Neural progenitor cell (in vitro differentiated cells): ENCODE measurements around the gene RPTOR. TPM values are rescaled to one million over a fixed set of nuclear protein-coding genes. Genes with fewer than 3 reads are reported as not detected.

Experiments
- DNase-seq: peaks from one replicate; pipeline ENCODE4 v3.0.0-alpha.2; 2016; ENCODE audit warnings: low spot score
- H2AFZ ChIP-seq: fragments of 200-600 bp; sonication (generic); replicated peaks from 2 replicates; pipeline ENCODE4 v1.6.1; 2016; ENCODE audit warnings: antibody characterized with exemption
- H3F3A ChIP-seq: fragments of 200-600 bp; sonication (generic); 2 replicates; pipeline ENCODE4 v1.6.1; 2016; ENCODE audit warnings: antibody characterized with exemption, low read depth
- H3K27ac ChIP-seq: fragments of 200-600 bp; sonication (generic); 2 replicates; pipeline ENCODE4 v1.5.1; 2016; ENCODE audit warnings: mild to moderate bottlenecking
- H3K27me3 ChIP-seq: fragments of 200-600 bp; sonication (generic); 2 replicates; pipeline ENCODE4 v1.6.1; 2016; ENCODE audit warnings: mild to moderate bottlenecking, moderate library complexity
- H3K36me3 ChIP-seq: fragments of 200-600 bp; sonication (generic); 2 replicates; pipeline ENCODE4 v1.5.1; 2016
- H3K4me1 ChIP-seq: fragments of 200-600 bp; sonication (generic); 2 replicates; pipeline ENCODE4 v1.6.1; 2016; ENCODE audit warnings: mixed run types
- H3K4me2 ChIP-seq: fragments of 200-600 bp; sonication (generic); 2 replicates; pipeline ENCODE4 v1.6.1; 2016
- H3K4me3 ChIP-seq: fragments of 200-600 bp; sonication (generic); 2 replicates; pipeline ENCODE4 v1.5.1; 2016
- H3K79me2 ChIP-seq: fragments of 200-600 bp; sonication (generic); 2 replicates; pipeline ENCODE4 v1.6.1; 2016; ENCODE audit warnings: low read depth
- H3K9ac ChIP-seq: fragments of 200-600 bp; sonication (generic); 2 replicates; pipeline ENCODE4 v1.6.1; 2016
- H3K9me3 ChIP-seq: fragments of 200-600 bp; sonication (generic); 2 replicates; pipeline ENCODE4 v1.5.1; 2016; ENCODE audit warnings: low read depth
- H4K20me1 ChIP-seq: fragments of 200-600 bp; sonication (generic); 2 replicates; pipeline ENCODE4 v1.6.1; 2016; ENCODE audit warnings: low read depth
- H3K27ac Mint-ChIP-seq: 3 replicates; pipeline ENCODE4 v1.8.0; 2021; ENCODE audit warnings: mixed read lengths
- H3K27me3 Mint-ChIP-seq: 2 replicates; pipeline ENCODE4 v1.8.0; 2022; ENCODE audit warnings: low read depth, mild to moderate bottlenecking, inconsistent platforms, moderate library complexity, mixed read lengths; ENCODE audit not compliant: insufficient read depth
- H3K36me3 Mint-ChIP-seq: 3 replicates; pipeline ENCODE4 v1.8.0; 2021; ENCODE audit warnings: mixed read lengths
- H3K4me1 Mint-ChIP-seq: 3 replicates; pipeline ENCODE4 v1.8.0; 2021; ENCODE audit warnings: mixed read lengths
- H3K4me3 Mint-ChIP-seq: 3 replicates; pipeline ENCODE4 v1.8.0; 2021; ENCODE audit warnings: mild to moderate bottlenecking, moderate library complexity, mixed read lengths
- H3K9me3 Mint-ChIP-seq: 3 replicates; pipeline ENCODE4 v1.8.0; 2020; ENCODE audit warnings: mixed read lengths
- EZH2 ChIP-seq: fragments of 200-600 bp; sonication (generic); IDR thresholded peaks from 2 replicates; pipeline ENCODE4 v1.6.1; 2017; ENCODE audit warnings: antibody characterized with exemption, mild to moderate bottlenecking, moderate library complexity
- EZH2phosphoT487 ChIP-seq: fragments of 200-600 bp; sonication (generic); IDR thresholded peaks from 2 replicates; pipeline ENCODE4 v1.6.1; 2017; ENCODE audit warnings: antibody characterized with exemption
- total RNA-seq: library from RNA; depleted of rRNA; stranded (reverse); fragments of >200 nt; gene quantifications from 2 replicates; pipeline ENCODE4 v1.2.3, GENCODE V29; 2015; ENCODE audit warnings: low replicate concordance
- TF ChIP-seq, protein P1 (sequence below): fragments of 200-600 bp; sonication (generic); IDR thresholded peaks from 2 replicates; pipeline ENCODE4 v1.5.1; 2017; ENCODE audit warnings: antibody characterized with exemption, mild to moderate bottlenecking

The RPTOR gene
- total RNA-seq, 1 donor from 2014 or later: 7.4 TPM

DNA sequence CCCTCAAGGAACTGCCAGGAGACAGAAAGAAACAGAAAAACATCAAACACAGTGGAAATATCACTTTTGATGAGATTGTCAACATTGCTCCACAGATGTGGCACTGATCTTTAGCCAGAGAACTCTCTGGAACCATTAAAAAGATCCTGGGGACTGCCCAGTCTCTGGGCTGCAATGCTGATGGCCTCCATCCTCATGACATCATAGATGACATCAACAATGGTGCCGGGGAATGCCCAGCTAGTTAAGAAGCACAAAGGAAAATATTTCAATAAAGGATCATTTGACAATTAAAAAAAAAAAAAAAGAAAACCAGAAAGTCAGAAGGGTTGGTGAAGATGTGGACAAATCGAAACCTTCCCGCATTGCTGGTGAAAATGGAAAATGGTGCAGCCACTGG, 432.1 kb downstream of the RPTOR start:
- H3K4me3 ChIP-seq: no peak overlapping the region
- H4K20me1 ChIP-seq: no peaks in the 10 kb centered on the region
- H3K27ac ChIP-seq: no peak overlapping the region
- H3K4me1 Mint-ChIP-seq: peaks cover 10% of the 10 kb centered on the region
- H3K36me3 Mint-ChIP-seq: no peaks in the 10 kb centered on the region
- H3K27me3 ChIP-seq: peaks cover 9% of the 10 kb centered on the region
- H3K79me2 ChIP-seq: no peaks in the 10 kb centered on the region
- TF ChIP-seq, protein P1, sequence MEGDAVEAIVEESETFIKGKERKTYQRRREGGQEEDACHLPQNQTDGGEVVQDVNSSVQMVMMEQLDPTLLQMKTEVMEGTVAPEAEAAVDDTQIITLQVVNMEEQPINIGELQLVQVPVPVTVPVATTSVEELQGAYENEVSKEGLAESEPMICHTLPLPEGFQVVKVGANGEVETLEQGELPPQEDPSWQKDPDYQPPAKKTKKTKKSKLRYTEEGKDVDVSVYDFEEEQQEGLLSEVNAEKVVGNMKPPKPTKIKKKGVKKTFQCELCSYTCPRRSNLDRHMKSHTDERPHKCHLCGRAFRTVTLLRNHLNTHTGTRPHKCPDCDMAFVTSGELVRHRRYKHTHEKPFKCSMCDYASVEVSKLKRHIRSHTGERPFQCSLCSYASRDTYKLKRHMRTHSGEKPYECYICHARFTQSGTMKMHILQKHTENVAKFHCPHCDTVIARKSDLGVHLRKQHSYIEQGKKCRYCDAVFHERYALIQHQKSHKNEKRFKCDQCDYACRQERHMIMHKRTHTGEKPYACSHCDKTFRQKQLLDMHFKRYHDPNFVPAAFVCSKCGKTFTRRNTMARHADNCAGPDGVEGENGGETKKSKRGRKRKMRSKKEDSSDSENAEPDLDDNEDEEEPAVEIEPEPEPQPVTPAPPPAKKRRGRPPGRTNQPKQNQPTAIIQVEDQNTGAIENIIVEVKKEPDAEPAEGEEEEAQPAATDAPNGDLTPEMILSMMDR: no peak
- TF ChIP-seq EZH2 (no peak), EZH2phosphoT487 (no peak)
- H3K9me3 Mint-ChIP-seq: no peaks in the 10 kb centered on the region
- no peak overlapping the region for H2AFZ ChIP-seq
- no peaks in the 10 kb centered on the region for H3K9me3 ChIP-seq
- peaks cover 9% of the 10 kb centered on the region for H3K27me3 Mint-ChIP-seq
- H3K27ac Mint-ChIP-seq: no peak overlapping the region
- no peaks in the 10 kb centered on the region for H3F3A ChIP-seq
- no peak overlapping the region for H3K4me2 ChIP-seq
- H3K9ac ChIP-seq: no peak overlapping the region
- H3K4me1 ChIP-seq: no peaks in the 10 kb centered on the region
- H3K4me3 Mint-ChIP-seq: no peak overlapping the region
- H3K36me3 ChIP-seq: no peaks in the 10 kb centered on the region
- no peak for DNase-seq

DNA sequence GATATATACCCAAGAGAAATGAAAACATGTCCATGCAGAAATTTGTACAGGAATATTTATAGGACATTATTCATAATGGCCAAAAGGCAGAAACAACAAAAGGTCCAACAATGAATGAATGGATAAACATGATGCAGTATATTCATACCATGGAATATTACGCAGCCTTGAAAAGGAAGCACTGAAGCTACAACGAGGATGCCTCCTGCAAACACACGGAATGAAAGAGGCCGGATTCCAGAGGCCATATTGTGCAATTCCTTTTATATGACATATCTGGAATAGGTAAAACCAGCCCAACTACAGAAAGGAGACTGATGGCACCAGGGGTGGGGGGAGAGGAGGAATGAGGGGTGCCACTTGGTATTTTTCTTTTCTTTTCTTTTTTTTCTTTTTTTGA, 432.5 kb downstream of the RPTOR start:
- H4K20me1 ChIP-seq: no peaks in the 10 kb centered on the region
- no peak overlapping the region for H3K27ac Mint-ChIP-seq
- H3K9ac ChIP-seq: no peak overlapping the region
- no peaks in the 10 kb centered on the region for H3F3A ChIP-seq
- no peak for DNase-seq
- H3K27ac ChIP-seq: no peak overlapping the region
- H3K9me3 Mint-ChIP-seq: no peaks in the 10 kb centered on the region
- peaks cover 10% of the 10 kb centered on the region for H3K27me3 Mint-ChIP-seq
- no peaks in the 10 kb centered on the region for H3K9me3 ChIP-seq
- no peak overlapping the region for H3K4me3 Mint-ChIP-seq
- H3K4me2 ChIP-seq: no peak overlapping the region
- H3K4me1 Mint-ChIP-seq: peaks cover 10% of the 10 kb centered on the region
- TF ChIP-seq, protein P1: no peak
- TF ChIP-seq EZH2 (no peak), EZH2phosphoT487 (no peak)
- no peak overlapping the region for H3K4me3 ChIP-seq
- no peaks in the 10 kb centered on the region for H3K79me2 ChIP-seq
- no peaks in the 10 kb centered on the region for H3K36me3 Mint-ChIP-seq
- no peak overlapping the region for H2AFZ ChIP-seq
- H3K27me3 ChIP-seq: peaks cover 13% of the 10 kb centered on the region
- no peaks in the 10 kb centered on the region for H3K4me1 ChIP-seq
- no peaks in the 10 kb centered on the region for H3K36me3 ChIP-seq

DNA sequence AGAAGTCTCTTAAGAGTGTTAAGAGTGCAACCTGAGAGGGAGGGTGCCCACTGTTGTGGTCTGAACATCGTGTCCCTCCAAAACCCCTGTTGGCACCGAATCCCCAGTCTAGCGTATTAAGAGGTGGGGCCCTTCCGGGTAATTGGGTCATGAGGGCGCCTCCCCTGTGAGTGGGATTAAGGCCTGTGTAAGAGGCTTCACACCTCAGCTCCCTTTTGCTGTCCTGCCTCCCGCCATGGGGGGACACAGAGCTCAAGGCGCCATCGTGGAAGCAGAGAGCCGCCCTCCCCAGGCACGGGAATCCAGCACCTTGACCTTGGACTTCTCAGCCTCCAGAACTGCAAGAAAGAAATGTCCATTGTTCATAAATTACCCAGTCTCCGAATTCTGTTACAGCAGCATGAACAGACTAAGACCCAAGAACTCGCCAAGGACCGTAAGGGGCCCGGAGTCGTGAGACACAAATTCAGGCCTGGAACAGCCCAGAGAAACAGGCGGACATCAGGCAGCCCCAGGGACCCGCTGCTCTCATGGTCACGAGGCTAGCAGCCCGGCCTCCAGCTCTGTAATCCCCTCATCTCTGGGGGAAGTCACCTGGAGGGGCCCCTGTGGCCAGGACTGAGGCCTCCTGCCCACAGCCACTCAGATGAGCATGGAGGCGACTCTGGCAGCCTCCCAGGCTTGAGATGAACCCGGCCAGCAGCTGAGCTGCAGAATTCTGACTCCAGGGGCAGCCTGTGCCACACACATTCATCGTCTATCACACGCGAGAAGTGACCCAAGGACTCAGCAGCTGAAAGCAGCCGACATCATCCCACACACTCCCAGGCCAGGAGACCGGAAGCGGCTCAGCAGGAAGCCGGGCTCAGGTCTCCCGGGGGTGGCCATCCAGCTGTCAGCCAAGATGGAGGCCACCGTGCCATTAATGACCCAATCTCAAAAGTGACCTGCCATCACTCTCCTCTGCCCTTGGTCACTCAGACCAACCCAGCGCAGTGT, 434.2 kb downstream of the RPTOR start:
- Mint-ChIP-seq H3K4me1 (peaks cover 10% of the 10 kb centered on the region), H3K27me3 (peaks cover 16% of the 10 kb centered on the region), H3K4me3 (no peak overlapping the region), H3K36me3 (no peaks in the 10 kb centered on the region), H3K27ac (no peak overlapping the region), H3K9me3 (no peaks in the 10 kb centered on the region)
- Histone ChIP-seq H3K27ac (no peak overlapping the region), H3K9ac (no peak overlapping the region), H3K36me3 (no peaks in the 10 kb centered on the region), H3K4me1 (no peaks in the 10 kb centered on the region), H3F3A (no peaks in the 10 kb centered on the region), H3K27me3 (peaks cover 23% of the 10 kb centered on the region), H3K4me2 (no peak overlapping the region), H3K4me3 (no peak overlapping the region), H4K20me1 (no peaks in the 10 kb centered on the region), H3K9me3 (no peaks in the 10 kb centered on the region), H3K79me2 (no peaks in the 10 kb centered on the region), H2AFZ (no peak overlapping the region)
- TF ChIP-seq EZH2: no peak
- no peak for TF ChIP-seq EZH2phosphoT487
- TF ChIP-seq, protein P1: no peak
- DNase-seq: no peak
